RPMI7951 (cell line): ENCODE data around the gene TRAF3IP1. TPM values are rescaled to one million over a fixed set of nuclear protein-coding genes. Genes with fewer than 3 reads are reported as not detected.

Experiments
- DNase-seq: peaks from one replicate; pipeline ENCODE4 v3.0.0-alpha.2; 2012; ENCODE audit warnings: low read depth
- total RNA-seq: library from RNA; depleted of rRNA; stranded (reverse); fragments of >200 nt; shearing (Covaris generic); gene quantifications from 2 replicates; pipeline ENCODE4 v1.2.3, GENCODE V29; 2014

Gene TRAF3IP1
- total RNA-seq, 1 experiment from 2014 or later = 5.6 TPM

DNA sequence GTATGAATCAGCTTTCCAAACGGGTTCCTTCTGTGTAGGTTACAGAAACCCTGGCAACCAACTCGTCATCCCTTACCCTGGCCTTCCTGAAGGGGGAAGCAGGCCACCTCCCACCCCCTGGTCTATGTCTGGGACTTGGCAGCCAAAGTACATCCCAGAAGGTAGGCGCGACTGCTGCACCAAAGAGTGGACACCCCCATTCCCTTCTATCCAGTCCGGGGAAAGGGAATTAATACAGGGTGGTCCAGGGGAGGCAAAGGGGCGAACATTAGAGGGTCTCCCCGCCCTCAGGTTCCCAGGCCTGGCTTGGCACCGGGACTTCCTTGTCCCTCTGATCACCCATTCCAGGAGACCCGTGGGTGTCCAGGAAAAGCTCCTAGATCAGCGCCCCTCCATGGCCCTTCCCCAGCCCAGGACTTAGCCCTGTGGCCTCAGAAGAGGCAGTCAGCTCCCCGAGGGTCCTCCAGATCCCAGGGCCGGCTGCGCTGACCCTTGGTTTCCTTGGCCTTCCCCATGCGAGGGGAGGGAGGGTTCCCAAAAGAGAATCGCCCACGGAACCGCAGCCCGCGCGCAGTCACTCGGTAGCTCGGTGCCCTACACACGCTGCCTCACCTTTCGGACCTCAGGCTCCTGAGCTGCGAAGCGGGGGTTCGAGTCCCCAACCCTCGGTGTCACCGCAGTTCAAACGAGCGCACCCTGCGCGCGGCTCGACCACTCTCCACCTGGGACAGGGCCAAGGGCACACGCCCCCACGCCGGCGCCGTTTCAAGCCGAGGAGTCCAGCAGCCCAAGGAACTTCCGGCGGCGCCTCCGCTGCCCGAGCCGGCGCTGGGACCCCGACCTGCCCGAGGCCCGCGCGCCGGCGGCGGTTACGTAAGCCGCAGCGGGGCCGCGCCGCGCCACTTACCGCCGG lies 32.3 kb upstream of the TRAF3IP1 start, which contains the start of gene PER2:
Gene PER2 (minus strand): TSS at position 874 of the 913 bp plus-strand sequence. CDS start 10,674 bp downstream, outside the sequence.
- DNase-seq = peak; percentile 80

- DNase-seq = peak; percentile 99
These were observed 31.4 kb upstream of the TRAF3IP1 start for GRCh38 chr2:238288650-238289573.

DNA sequence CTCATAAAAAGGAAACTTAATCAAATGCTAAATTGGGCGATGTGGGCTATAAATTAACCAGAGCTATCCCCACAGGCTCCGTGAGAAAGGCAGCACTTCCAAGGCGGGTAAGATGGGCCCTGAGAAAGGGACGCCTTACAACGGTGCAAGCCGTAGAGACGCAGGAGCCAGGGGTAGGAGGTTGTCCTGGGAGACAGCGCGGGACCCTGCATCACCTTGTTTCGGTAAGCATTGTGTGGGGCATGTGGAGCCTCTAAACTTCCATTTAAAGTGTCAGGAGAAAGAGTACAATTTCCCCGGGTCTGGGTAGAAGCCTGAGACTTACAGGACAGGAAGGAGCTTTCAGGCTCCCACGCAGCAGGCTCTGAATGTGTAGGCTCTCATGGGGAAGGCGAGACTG lies 30.7 kb upstream of the TRAF3IP1 start:
- DNase-seq = no peak

GRCh38 chr2:238290091-238290509 lies 30.2 kb upstream of the TRAF3IP1 start:
- no peak for DNase-seq

DNA sequence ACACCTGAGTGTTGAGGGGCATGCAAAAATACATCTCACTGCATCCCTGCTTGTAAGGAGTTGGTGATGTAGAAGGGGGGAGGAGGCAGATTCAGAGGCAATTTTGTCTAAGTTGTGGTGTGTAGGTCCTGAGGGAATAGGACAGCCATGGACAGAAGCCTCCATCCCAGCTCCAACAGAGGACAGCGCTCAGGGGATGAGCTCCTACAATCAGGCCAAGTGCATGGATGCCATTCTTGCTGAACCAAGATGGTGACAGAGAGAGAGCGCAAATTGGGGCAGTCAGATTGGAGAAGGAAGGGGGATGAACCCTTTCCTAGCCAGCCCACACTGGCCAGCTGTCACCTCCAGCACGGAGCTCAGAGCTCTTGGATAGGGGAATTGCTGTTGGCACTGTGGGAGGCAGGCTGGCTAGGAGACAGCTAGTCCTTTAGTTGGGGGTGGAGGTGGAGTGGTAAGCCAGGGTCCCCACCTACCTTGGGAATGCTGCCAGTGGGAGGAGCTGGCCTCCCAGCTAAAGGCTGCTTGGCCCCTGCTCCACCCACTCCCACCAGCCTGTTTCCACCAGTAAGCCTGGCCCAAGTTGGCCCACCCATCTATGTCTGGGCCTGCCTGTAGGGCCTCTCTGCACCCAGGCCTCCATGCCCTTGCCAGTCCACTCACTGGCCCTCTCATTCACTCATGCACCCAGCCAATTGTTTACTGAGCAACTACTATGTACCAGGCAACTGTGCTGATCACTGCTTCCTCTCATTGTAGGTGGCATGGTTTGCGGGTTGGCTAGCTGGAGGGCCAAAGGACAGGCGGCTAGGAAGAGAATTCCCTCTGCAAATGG lies 29.4 kb upstream of the TRAF3IP1 start:
- no peak for DNase-seq

- DNase-seq = no peak
These were observed 28.6 kb upstream of the TRAF3IP1 start for GRCh38 chr2:238291550-238292281.

DNA sequence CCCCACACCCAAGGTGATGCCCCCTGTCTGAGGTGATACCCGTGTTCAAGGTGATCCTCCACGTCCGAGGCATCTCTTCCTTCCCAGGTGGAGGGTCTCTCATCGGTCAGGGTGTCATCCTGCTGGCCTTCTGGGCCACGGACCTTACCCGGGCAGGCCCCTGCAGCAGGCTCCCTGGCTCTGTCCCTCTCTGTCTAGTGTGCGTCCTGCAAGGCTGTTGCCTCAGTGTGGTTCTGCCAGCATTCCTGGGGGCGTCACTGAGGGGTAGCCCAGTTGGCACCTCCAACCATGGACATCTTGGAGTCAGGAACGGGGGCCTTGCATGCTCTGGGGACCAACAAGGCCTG lies 26.3 kb upstream of the TRAF3IP1 start:
- no peak for DNase-seq

GRCh38 chr2:238294393-238295143 lies 25.8 kb upstream of the TRAF3IP1 start:
- DNase-seq = no peak

DNA sequence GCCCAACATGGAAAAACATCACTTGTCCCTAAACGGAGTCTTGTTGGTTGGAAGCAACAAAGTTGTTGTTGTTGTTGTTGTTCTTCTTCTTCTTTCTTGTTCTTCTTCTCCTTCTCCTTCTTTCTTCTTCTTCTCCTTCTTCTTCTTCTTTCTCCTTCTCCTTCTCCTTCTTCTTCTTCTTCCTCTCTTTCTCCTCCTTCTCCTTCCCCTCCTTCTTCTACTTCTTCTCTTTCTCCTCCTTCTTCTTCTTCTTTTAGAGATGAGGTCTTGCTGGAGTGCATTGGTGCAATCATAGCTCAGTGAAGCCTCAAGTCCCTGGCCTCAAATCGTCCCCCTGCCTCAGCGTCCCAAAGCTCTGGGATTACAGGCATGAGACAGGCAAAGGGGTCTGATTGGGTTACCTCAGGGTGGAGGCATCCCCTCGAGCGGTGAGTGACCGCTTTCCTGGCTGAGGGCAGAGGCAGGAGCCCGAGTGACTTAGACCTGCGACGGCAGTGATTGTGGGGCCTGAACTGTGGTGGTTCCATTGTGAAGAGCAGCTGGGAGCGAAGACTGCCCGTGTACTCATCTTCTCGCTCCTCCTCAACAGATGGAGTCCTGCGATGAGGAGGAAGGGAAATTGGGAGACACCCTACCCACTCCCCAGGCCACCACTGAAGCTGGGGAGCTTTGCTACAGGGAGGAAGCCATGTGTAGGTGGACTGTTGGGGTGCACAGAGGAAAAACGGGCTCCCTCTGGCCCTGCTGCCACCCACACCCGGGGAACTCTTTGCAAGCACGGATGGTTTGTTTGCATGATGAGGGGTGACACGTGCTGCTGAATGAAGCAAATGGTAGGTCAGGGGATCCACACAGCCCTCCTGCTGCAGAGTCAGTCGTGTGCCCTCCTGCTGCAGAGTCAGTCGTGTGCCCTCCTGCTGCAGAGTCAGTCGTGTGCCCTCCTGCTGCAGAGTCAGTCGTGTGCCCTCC lies 24.9 kb upstream of the TRAF3IP1 start:
- no peak for DNase-seq

- no peak for DNase-seq
These were observed 23.5 kb upstream of the TRAF3IP1 start for GRCh38 chr2:238296638-238297457.

- DNase-seq = no peak
These were observed 20.5 kb upstream of the TRAF3IP1 start for GRCh38 chr2:238299803-238300202.

GRCh38 chr2:238302087-238302486 lies 18.2 kb upstream of the TRAF3IP1 start:
- DNase-seq = no peak

DNA sequence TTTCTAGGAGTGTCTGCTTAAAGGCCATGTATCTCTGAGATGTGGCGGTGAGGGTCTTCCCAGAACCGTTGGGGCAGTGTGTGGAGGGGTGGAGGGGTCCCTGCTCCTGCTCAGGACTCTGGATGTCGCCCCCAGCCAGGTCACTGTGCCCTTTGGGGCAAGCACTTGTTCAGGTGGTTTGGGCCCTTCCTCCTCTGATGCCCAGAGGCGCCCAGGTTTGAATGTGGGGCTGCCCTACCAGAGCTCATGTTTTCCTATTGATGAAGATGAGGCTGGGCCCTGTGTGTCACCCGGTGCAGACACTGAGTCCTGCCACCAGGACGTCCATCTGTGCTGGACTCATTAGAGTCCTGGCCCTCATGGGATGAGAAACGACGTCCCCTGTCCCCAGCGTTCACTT lies 17.6 kb upstream of the TRAF3IP1 start:
- no peak for DNase-seq

- DNase-seq = no peak
These were observed 16.2 kb upstream of the TRAF3IP1 start for GRCh38 chr2:238304116-238304515.

DNA sequence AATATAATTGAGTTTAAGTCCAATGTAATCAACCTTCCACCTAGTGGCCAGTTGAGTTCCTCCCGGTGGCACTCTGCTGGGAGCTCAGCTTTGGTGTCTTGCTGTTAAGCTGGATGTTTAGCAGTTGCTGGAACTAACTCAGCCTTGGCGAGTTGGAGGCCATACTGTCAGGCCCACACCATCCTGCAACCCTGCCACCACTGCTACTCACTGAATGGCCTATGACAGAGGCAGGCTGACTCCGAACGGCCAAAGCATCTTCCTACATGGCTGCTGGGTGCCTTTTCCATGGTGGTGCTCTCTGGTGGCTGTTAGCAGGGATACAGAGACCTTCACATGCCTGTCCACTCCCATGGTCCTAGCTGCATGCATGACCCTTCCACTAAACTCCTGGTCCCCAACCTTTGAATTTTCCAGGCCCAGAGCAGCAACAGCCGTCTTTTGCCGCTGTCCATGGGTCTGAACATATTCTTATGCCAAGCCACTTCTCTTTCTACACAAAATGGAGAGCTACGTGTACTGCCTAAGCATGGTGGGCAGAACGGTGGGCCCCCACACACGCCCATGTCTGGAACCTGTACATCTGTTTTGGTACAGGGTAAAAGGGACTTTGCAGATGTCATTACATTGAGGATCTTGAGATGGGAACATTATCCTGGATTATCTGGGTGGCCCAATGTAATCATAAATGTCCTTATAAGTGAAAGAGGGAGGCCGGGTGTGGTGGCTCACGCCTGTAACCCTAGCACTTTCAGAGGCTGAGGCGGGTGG lies 15.0 kb upstream of the TRAF3IP1 start:
- DNase-seq = peak; percentile 15

DNA sequence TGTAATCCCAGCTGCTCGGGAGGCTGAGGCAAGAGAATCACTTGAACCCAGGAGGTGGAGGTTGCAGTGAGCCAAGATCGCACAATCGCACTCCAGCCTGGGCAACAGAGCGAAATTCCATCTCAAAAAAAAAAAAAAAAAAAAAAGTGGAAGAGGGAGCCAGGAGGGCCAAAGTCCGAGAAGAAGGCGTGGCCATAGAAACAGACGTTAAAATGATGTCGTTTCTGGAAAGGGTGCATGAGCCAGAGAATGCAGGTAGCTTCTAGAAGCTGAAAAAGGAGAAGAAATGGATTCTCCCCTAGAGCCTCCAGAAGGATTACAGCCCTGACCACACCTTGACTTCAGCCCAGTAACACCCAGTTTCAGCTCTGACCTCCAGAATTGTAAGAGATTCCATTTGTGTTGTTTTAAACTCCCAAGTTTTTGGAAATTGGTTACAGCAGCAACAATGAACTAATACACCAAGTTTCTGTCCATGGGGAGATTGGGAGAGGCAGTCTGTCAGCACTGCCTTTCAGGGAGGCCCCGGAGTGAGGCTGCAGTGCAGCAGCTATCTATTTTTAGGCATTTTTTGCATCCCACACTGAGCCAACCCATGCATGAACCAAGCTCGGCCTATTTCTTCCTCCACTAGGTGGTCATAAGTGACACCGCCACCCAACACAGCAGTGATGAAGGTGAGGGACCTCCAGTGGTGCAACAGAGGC lies 14.2 kb upstream of the TRAF3IP1 start:
- no peak for DNase-seq

- DNase-seq = no peak
These were observed 13.7 kb upstream of the TRAF3IP1 start for GRCh38 chr2:238306672-238306998.
